GM12874 (cell line): Measurements from ENCODE around the gene CSNK1G1.

Experiments
- CTCF ChIP-seq: IDR thresholded peaks from 2 replicates; pipeline ENCODE4 v1.5.1; 2011; ENCODE audit warnings: low read depth, mild to moderate bottlenecking, control low read depth, low read length, moderate library complexity; ENCODE audit not compliant: insufficient read depth

CSNK1G1 gene

GRCh38 chr15:64383760-64384159 is 27.8 kb upstream of the CSNK1G1 start:
- TF ChIP-seq CTCF: no peak

GRCh38 chr15:64381000-64381751 is 25.2 kb upstream of the CSNK1G1 start, which contains the start of gene PCLAF:
Gene PCLAF, minus strand, starts transcription at chr15:64381441. Its CDS starts 70 bp downstream, at chr15:64381371.
- no peak for TF ChIP-seq CTCF

DNA sequence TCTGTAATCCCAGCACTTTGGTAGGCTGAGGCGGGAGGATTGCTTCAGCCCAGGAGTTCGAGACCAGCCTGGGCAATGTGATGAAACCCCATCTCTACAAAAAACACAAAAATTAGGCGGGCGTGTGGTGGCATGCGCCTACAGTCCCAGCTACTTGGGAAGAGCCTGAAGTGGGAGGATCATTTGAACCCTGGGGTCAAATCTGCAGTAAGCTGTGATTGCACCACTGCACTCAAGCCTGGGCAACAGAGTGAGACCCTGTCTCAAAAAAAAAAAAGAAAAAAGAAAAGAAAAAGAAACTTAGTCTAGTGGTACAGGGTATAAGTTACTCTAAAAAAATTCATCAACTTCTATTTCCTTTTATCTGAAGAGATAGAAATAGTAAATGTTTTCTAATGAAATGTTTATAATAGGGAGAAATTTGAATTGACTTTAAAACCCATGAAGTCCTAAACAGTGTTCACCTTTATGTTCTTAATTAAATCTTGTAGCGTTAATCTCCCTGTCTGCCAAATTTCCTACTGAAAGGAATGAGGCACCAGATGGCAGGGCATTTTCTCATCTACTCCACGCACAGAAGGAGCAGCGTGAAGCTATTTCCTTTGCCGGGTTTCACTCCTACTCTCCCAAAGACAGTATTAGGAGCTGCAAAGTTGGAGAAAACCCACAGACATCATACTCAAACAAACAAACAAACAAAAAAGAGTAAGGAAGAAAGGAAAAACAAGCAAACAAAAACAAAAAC is 23.4 kb upstream of the CSNK1G1 start:
- TF ChIP-seq CTCF: no peak

- TF ChIP-seq CTCF: no peak
Measured at GRCh38 chr15:64373360-64373759, 17.4 kb upstream of the CSNK1G1 start.

- TF ChIP-seq CTCF: no peak
Measured at GRCh38 chr15:64369078-64369607, 13.2 kb upstream of the CSNK1G1 start.

GRCh38 chr15:64361259-64361658 is 5.3 kb upstream of the CSNK1G1 start:
- TF ChIP-seq CTCF: no peak

GRCh38 chr15:64356710-64357040 is 702 bp upstream of the CSNK1G1 start:
- no peak for TF ChIP-seq CTCF
